Epidermal melanocyte (primary cell): ENCODE measurements around the gene HS1BP3.

ENCODE experiments used
- DNase-seq: peaks from one replicate; pipeline ENCODE4 v3.0.0; 2011; ENCODE audit warnings: low spot score; ENCODE audit not compliant: insufficient read length

HS1BP3 gene

GRCh38 chr2:20618886-20619521 lies 31.9 kb downstream of the HS1BP3 start:
- DNase-seq = no peak

GRCh38 chr2:20618468-20618885 lies 32.4 kb downstream of the HS1BP3 start:
- peak; percentile 50 for DNase-seq

GRCh38 chr2:20617892-20618467 lies 32.9 kb downstream of the HS1BP3 start:
- peak; percentile 91 for DNase-seq

DNA sequence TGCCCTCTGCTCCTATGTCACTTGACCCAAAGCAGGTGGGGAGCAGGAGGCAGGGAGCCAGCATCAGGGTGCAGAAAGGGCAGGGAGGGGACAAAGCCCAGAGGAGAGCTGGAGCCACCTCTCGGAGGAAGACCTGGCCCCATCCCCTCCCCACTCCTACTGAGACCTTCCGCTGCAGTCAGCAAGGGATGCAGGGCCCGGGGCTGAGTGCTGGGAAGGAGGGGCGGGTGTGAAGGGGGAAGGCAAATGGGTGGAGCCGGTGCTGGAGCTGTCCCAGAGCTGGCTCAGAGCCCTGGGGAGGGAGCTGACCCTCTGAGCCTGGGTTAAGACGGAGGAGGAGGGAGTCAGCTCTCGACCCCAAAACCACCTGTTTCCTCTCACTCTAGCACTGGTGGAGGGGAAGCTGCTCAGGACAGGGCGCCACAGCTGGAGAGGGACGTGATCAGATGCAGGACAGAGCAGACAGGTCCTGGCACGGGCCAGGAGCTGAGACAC lies 33.8 kb downstream of the HS1BP3 start:
- no peak for DNase-seq

- no peak for DNase-seq
These were observed 34.5 kb downstream of the HS1BP3 start for GRCh38 chr2:20616341-20616871.

GRCh38 chr2:20615466-20616241 lies 35.2 kb downstream of the HS1BP3 start:
- no peak for DNase-seq

DNA sequence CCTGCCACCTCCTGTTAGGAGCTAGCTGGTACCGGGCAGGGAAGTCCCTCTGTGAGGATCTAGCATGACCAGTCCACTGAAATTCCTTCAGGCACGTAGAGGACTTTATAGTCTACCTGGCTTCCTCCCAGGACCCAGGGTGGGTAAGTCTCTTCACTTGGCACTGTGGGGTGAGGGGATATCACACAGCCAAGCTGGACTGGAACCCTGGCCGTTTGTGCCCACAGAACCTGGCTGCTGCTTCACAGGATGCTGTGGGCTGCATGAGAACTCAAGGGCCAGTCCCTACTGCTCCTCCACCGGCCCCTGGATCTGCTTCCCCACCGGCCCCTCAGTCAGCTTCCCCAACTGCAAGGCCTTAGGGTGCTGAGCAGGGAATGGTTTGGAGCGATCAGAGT lies 35.8 kb downstream of the HS1BP3 start:
- DNase-seq = no peak

DNA sequence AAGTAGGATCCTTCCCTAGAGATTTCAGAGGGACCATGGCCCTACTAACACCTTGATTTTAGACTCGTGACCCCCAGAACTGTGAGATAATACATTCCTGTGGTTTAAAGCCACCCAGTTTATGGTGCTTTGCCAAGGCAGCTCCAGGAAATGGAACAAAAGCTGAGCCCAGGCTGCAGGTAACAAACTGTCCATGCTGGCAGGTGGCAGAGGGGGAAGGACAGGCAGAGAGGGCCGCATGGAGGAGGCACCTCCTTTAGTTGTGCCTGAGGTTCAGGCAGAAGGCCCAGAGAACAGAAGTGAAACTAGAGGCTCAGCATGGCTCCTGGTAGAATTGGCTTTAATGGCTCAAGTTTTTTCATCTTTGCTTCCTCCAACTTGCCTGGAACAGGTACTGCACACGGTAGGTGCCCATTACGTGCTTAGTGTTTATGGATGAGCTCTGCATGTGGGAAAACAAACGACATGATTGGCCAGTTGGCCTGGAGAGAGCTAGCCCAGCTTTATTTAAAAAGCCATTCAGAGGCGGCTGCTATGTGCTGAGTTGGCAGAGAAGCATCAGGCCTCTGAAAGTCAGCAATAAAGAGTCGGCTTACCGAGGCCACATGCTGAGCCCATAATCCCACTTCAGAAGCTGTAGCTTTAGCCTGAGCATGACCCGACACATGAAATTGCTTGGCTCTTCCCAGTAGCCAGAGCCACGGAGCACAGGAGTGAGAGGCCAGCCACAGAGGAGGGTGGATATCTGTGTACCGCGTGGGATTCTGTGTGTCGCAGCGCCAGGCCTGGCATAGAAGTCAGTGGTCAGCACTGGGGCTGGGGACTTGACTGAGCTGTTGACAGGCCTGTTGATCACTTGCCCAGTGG lies 36.5 kb downstream of the HS1BP3 start:
- no peak for DNase-seq

- no peak for DNase-seq
These were observed 37.7 kb downstream of the HS1BP3 start for GRCh38 chr2:20612925-20613916.

- DNase-seq = no peak
These were observed 39.0 kb downstream of the HS1BP3 start for GRCh38 chr2:20611844-20612356.

DNA sequence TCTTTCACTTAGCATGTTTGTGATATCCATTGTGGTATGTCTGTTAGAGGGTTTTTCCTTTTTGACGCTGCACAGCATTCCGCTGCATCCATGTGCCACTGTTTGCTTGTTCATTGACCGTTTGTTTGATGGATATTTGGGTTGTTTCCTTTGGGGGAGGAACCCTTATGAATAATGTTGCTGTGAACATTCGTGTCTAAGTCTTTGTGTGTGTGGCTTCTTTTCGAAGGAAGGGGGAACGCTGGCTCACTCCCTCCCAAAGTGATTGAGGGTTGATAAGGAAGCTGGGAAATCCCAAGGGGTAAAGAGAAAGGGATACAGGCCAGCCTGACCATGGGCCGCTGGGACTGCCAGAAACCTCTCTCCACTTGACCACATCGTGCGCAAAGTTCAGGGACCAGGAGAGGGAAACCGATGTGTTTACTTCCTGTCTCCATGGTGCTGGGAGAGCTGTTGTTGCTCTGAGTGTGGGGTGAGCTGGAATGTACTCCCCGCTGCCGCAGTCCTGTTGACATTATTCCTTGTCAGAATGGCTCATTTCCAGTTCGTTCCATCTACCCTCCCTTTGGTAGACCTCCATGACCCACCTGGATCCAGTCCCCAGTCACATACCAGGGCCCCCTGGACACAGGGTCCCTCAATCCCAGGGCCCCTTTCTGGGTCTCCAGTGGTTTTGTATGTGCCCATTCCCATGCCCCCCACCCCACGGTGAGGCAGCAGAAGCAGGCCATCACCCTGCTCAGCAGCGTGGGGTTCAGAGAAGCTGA lies 39.6 kb downstream of the HS1BP3 start:
- no peak for DNase-seq

GRCh38 chr2:20609995-20610357 lies 40.9 kb downstream of the HS1BP3 start:
- no peak for DNase-seq

DNA sequence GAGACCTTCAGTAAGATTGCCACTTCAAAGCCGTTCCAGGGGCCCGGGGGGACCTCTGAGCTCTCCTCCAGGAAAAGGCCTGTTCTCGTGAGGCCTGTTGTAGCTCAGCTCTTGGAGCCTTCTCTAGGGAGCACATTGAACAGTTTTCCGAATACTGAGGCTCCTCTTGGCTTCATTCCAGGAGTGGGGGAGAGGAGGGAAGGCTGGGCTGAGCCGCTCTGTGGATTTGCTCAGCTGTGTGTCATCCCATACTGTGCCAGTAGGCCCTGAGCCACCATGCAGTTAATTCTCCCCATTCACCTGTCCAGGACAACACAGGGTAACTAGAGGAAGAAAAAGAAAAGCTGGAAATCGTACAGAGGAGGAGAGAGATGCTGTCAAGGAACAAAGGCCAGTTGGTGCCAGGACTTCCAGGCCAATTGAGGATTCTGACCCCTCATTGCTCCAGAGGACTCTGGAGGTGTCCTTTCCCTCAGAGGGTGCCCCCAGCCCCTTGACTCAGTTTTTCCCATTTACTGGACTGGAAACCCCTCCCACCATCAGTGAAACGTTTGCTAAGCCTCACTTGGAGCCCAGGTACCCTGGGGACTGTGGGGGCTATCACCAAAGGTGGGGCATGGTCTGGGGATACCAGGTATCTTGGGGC lies 41.4 kb downstream of the HS1BP3 start:
- no peak for DNase-seq

GRCh38 chr2:20608666-20609348 lies 42.1 kb downstream of the HS1BP3 start:
- DNase-seq = no peak

DNA sequence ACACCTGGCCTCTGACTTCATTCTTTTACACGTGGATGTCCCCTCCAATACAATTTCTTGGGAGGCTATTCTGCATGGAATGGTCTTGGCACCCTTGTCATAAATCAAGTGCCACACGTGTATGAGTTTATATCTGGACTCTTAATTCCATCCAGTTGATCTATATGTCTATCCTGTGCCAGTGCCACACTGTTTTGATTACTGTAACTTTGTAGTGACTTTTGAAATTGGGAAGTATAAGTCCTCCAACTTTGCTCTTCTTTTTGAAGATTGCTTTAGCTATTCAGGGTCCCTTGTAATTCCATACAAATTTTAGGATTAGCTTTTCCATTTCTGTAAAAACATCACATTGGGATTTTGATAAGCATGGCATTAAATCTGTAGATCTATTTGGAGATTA lies 43.5 kb downstream of the HS1BP3 start:
- DNase-seq = no peak

DNA sequence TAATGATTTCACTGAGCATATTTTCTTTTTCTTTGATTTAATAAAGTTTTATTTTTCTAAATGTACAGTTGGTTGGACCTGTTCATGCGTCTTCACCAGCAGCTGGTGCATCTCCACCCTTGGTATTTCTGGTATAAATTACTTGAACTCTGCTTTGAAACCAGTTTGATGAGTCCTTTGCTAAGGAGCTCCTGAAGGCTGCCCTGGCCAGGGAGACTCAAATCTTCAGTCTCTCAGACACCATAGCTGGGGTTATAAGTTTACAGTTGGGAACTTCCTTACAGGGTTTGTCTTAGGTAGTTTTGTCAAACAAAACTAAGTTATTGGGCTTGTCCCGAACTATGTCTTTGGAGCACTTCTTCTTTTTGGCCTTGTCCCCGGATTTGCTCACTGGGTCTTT lies 44.7 kb downstream of the HS1BP3 start:
- no peak for DNase-seq

DNA sequence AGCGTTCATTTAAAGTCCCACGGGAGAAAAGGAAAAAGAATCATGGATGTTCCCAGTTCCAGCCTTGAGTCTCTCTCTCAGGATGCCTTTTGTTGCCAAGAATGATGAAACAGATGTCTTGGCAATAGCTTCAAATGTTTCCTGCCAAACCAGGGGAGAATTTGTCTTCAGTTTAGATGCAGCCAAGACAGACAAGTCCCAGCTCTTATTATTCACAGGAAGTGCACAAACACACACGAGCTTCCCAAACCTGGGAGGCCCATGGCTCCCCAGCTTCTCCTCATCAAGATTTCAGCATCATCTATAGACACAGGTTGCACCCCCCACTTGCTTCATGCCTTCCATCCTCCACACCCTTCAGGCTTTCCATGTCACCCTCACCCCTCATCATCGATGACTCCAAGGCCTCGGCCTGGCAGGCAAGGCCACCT lies 45.9 kb downstream of the HS1BP3 start:
- DNase-seq = no peak

DNA sequence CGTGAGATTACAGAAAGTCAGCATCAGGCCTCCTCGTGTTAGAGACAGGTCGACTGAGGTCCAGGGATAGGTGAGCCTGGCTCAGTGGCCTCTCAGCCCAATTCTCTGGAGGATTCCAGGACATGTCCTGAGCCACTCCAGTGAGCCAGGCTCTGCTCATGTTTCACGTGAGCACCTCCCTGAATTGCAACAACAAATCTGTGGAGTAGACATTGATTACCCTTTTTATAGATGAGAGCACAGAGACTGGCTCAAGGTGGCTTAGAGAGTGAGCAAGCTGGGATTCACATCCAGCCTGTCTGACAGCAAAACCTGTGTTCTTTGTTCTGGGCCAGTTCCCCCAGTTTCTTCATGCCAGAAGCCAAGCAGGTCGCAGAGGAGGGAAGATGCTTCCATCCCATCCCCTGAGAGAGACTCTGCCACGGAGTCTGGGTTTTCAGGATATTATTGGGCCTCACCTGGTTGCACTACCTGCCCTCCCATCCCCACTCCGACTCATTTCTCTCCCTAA lies 46.4 kb downstream of the HS1BP3 start:
- DNase-seq = no peak
